GM23338 (cell line): Measurements from ENCODE around the gene LRBA. TPM values are rescaled to one million over a fixed set of nuclear protein-coding genes. Genes with fewer than 3 reads are reported as not detected.

Experiments used
- ATAC-seq: fragments of 200-7000 bp; cut with Tn5 transposase; 3 replicates; pipeline ENCODE4 v1.9.1; 2020
- DNase-seq: peaks from one replicate; pipeline ENCODE4 v3.0.0-alpha.2; 2015; ENCODE audit warnings: low spot score
- H2AFZ ChIP-seq: fragments of 200-600 bp; sonication (generic); 2 replicates; pipeline ENCODE4 v1.8.0; 2016; ENCODE audit warnings: antibody characterized with exemption, mild to moderate bottlenecking, moderate library complexity
- H3F3A ChIP-seq: fragments of 200-600 bp; sonication (generic); replicated peaks from 2 replicates; pipeline ENCODE4 v1.8.0; 2017; ENCODE audit warnings: antibody characterized with exemption, mixed run types, low read depth
- H3K27ac ChIP-seq: fragments of 200-600 bp; sonication (generic); 2 replicates; pipeline ENCODE4 v1.6.1; 2016; ENCODE audit warnings: low read depth
- H3K27me3 ChIP-seq: fragments of 200-600 bp; sonication (generic); 2 replicates; pipeline ENCODE4 v1.8.0; 2016; ENCODE audit warnings: mild to moderate bottlenecking, mixed run types, moderate library complexity; ENCODE audit not compliant: insufficient read depth
- H3K36me3 ChIP-seq: fragments of 200-600 bp; sonication (generic); 2 replicates; pipeline ENCODE4 v1.8.0; 2016; ENCODE audit warnings: mild to moderate bottlenecking; ENCODE audit not compliant: insufficient read depth
- H3K4me1 ChIP-seq: fragments of 200-600 bp; sonication (generic); 2 replicates; pipeline ENCODE4 v1.8.0; 2016; ENCODE audit warnings: mild to moderate bottlenecking, moderate library complexity; ENCODE audit not compliant: insufficient read depth
- H3K4me2 ChIP-seq: fragments of 200-600 bp; sonication (generic); 2 replicates; pipeline ENCODE4 v1.7.1; 2017; ENCODE audit warnings: mixed run types
- H3K4me3 ChIP-seq: fragments of 200-600 bp; sonication (generic); 2 replicates; pipeline ENCODE4 v1.6.1; 2016; ENCODE audit warnings: mixed run types
- H3K79me2 ChIP-seq: fragments of 200-600 bp; sonication (generic); replicated peaks from 2 replicates; pipeline ENCODE4 v1.8.0; 2017; ENCODE audit warnings: mild to moderate bottlenecking; ENCODE audit not compliant: insufficient read depth
- H3K9me2 ChIP-seq: fragments of 200-600 bp; sonication (generic); 2 replicates; pipeline ENCODE4 v1.8.0; 2017; ENCODE audit not compliant: insufficient read depth
- H4K20me1 ChIP-seq: fragments of 200-600 bp; sonication (generic); replicated peaks from 2 replicates; pipeline ENCODE4 v1.8.0; 2017; ENCODE audit warnings: mild to moderate bottlenecking; ENCODE audit not compliant: insufficient read depth
- H3K27ac Mint-ChIP-seq: 2 replicates; pipeline ENCODE4 v1.8.0; 2020; ENCODE audit warnings: inconsistent platforms, mild to moderate bottlenecking, moderate library complexity, mixed read lengths
- H3K27me3 Mint-ChIP-seq: 3 replicates; pipeline ENCODE4 v1.8.0; 2022; ENCODE audit warnings: low read depth, mild to moderate bottlenecking, moderate library complexity, mixed read lengths, inconsistent platforms; ENCODE audit not compliant: insufficient read depth, poor library complexity
- H3K36me3 Mint-ChIP-seq: 3 replicates; pipeline ENCODE4 v1.8.0; 2021; ENCODE audit warnings: low read depth, mild to moderate bottlenecking, inconsistent platforms, moderate library complexity, mixed read lengths
- H3K4me1 Mint-ChIP-seq: 3 replicates; pipeline ENCODE4 v1.8.0; 2020; ENCODE audit warnings: mild to moderate bottlenecking, inconsistent platforms, mixed read lengths
- H3K4me3 Mint-ChIP-seq: 3 replicates; pipeline ENCODE4 v1.8.0; 2021; ENCODE audit warnings: moderate library complexity, mild to moderate bottlenecking, inconsistent platforms, mixed read lengths
- H3K9me3 Mint-ChIP-seq: 3 replicates; pipeline ENCODE4 v1.8.0; 2020; ENCODE audit warnings: moderate library complexity, mild to moderate bottlenecking, inconsistent platforms, mixed read lengths
- CREB1 ChIP-seq: fragments of 250-450 bp; sonication (Bioruptor Pico); IDR thresholded peaks from 2 replicates; pipeline ENCODE4 v1.5.0; 2020; ENCODE audit warnings: low read depth, mild to moderate bottlenecking, moderate library complexity
- CTCF ChIP-seq, 2 experiments: fragments of 200-600 bp in 1 of 2; sonication (generic) in 1 of 2; conservative IDR thresholded peaks; 2 replicates each; pipeline versions ENCODE4 v1.5.1 to v1.6.1; 2016 to 2017; ENCODE audit warnings: antibody characterized with exemption in 2 of 2, low read depth in 2 of 2, mild to moderate bottlenecking in 2 of 2, moderate library complexity in 1 of 2
- ETS1 ChIP-seq: IDR thresholded peaks from 2 replicates; pipeline ENCODE4 v1.6.1; 2016; ENCODE audit warnings: antibody characterized with exemption
- EZH2 ChIP-seq: fragments of 200-600 bp; sonication (generic); IDR thresholded peaks from one replicate; pipeline ENCODE4 v1.8.0; 2017; ENCODE audit warnings: antibody characterized with exemption, mild to moderate bottlenecking, low read depth; ENCODE audit not compliant: unreplicated experiment
- EZH2phosphoT487 ChIP-seq: fragments of 200-600 bp; sonication (generic); IDR thresholded peaks from one replicate; pipeline ENCODE4 v1.8.1; 2018; ENCODE audit warnings: antibody characterized with exemption; ENCODE audit not compliant: unreplicated experiment
- JUNB ChIP-seq: IDR thresholded peaks from one replicate; pipeline ENCODE4 v1.6.1; 2016; ENCODE audit warnings: antibody characterized with exemption; ENCODE audit not compliant: unreplicated experiment
- NANOG ChIP-seq: IDR thresholded peaks from 2 replicates; pipeline ENCODE4 v1.6.1; 2016; ENCODE audit warnings: antibody characterized with exemption, borderline replicate concordance
- POLR2AphosphoS5 ChIP-seq: IDR thresholded peaks from 2 replicates; pipeline ENCODE4 v1.6.1; 2016; ENCODE audit warnings: antibody characterized with exemption, low read depth
- REST ChIP-seq: IDR thresholded peaks from one replicate; pipeline ENCODE4 v1.6.1; 2018; ENCODE audit warnings: antibody characterized with exemption; ENCODE audit not compliant: unreplicated experiment
- STAT1 ChIP-seq: IDR thresholded peaks from one replicate; pipeline ENCODE4 v1.6.1; 2016; ENCODE audit warnings: antibody characterized with exemption; ENCODE audit not compliant: unreplicated experiment
- ZNF114 ChIP-seq: fragments of 250-450 bp; sonication (Bioruptor Pico); IDR thresholded peaks from 2 replicates; pipeline ENCODE4 v1.5.0; 2020; ENCODE audit warnings: mild to moderate bottlenecking, moderate library complexity
- ZNF331 ChIP-seq: fragments of 250-450 bp; sonication (Bioruptor Pico); IDR thresholded peaks from 2 replicates; pipeline ENCODE4 v1.5.0; 2020; ENCODE audit warnings: low read depth, mild to moderate bottlenecking, moderate library complexity
- ZNF462 ChIP-seq: fragments of 250-450 bp; sonication (Bioruptor Pico); IDR thresholded peaks from 2 replicates; pipeline ENCODE4 v1.5.0; 2020; ENCODE audit warnings: mild to moderate bottlenecking, moderate library complexity
- polyA plus RNA-seq: library from polyadenylated mRNA; unstranded; fragments of >200 nt; fragmentation: Nextera tagmentation; extraction: Ambion mirVana; gene quantifications from 2 replicates; pipeline ENCODE4 v1.2.1, GENCODE V29; 2016
- total RNA-seq: library from RNA; depleted of rRNA; stranded (reverse); fragments of >200 nt; shearing (Covaris generic); gene quantifications from 2 replicates; pipeline ENCODE4 v1.2.3, GENCODE V29; 2014

The LRBA gene
- total and polyA plus RNA-seq, 2 experiments from 2014 or later, result 23.3 to 126 TPM

- no peak overlapping the region for H3K4me2 ChIP-seq
- ATAC-seq, result no peak
- TF ChIP-seq NANOG (no peak), EZH2 (no peak), ZNF331 (CRISPR knock-in tag) (no peak), ZNF114 (no peak), CREB1 (CRISPR knock-in tag) (no peak), EZH2phosphoT487 (no peak), REST (no peak), CTCF (conservative IDR thresholded peaks at IDR 0.05; ENCODE audit: low read depth in 2 of 2) (no peak), ZNF462 (CRISPR knock-in tag) (no peak), STAT1 (no peak), JUNB (no peak), ETS1 (no peak), POLR2AphosphoS5 (no peak)
These were observed 270.5 kb downstream of the LRBA start for GRCh38 chr4:150744570-150744969.

More at GRCh38 chr4:150744570-150744969, 270.5 kb downstream of the LRBA start:
- H3K36me3 Mint-ChIP-seq, result no peaks in the 10 kb centered on the region
- peaks cover 6% of the 10 kb centered on the region for H3K4me1 Mint-ChIP-seq
- no peak overlapping the region for H3K27ac Mint-ChIP-seq
- Histone ChIP-seq H3K79me2 (no peaks in the 10 kb centered on the region), H2AFZ (no peak overlapping the region), H3K36me3 (no peaks in the 10 kb centered on the region), H3K4me3 (no peak overlapping the region), H3K4me1 (0 out of 2 replicates have a peak, but pooled peaks cover 5% of the 10 kb centered on the region), H3K27ac (no peak overlapping the region), H3K27me3 (no peaks in the 10 kb centered on the region), H4K20me1 (no peaks in the 10 kb centered on the region), H3K9me2 (no peaks in the 10 kb centered on the region), H3F3A (no peaks in the 10 kb centered on the region)
- DNase-seq, result no peak
- no peaks in the 10 kb centered on the region for H3K9me3 Mint-ChIP-seq
- H3K27me3 Mint-ChIP-seq, result no peaks in the 10 kb centered on the region
- H3K4me3 Mint-ChIP-seq, result no peak overlapping the region
